Motor neuron (in vitro differentiated cells): ENCODE data around the gene ITGAV. TPM values are rescaled to one million over a fixed set of nuclear protein-coding genes. Genes with fewer than 3 reads are reported as not detected.

ENCODE experiments used
- ATAC-seq, 8 experiments: fragments of 200-7000 bp; cut with Tn5 transposase; replicated peaks in 6 of 8; 2 replicates each; pipeline ENCODE4 v1.8.0; 2021; ENCODE audit warnings: mild to moderate bottlenecking in 8 of 8, moderate library complexity in 8 of 8
- H3K27ac ChIP-seq, 2 donors: fragments of 250-450 bp; sonication (Bioruptor Pico); 2 replicates each; pipeline ENCODE4 v1.9.0; 2021; ENCODE audit warnings: antibody characterized with exemption in 2 of 2, mild to moderate bottlenecking in 2 of 2, moderate library complexity in 1 of 2
- H3K4me1 ChIP-seq, 2 donors: fragments of 250-450 bp; sonication (Bioruptor Pico); replicated peaks in 1 of 2; 2 replicates each; pipeline ENCODE4 v1.6.1; 2021; ENCODE audit warnings: antibody characterized with exemption in 2 of 2, mild to moderate bottlenecking in 2 of 2, moderate library complexity in 1 of 2
- H3K4me3 ChIP-seq, 5 donors: fragments of 250-450 bp; sonication (Bioruptor Pico); 2 replicates each; pipeline ENCODE4 v1.9.0; 2021; ENCODE audit warnings: antibody characterized with exemption in 5 of 5, mild to moderate bottlenecking in 5 of 5, moderate library complexity in 4 of 5
- WGBS, 10 experiments: fragments of 450-650 bp; shearing (Covaris generic); methylation state at CpG; one replicate each; pipeline ENCODE4 v1.0.0; 2022; 5-methylcytosine and 5-hydroxymethylcytosine counted together
- in situ Hi-C, 9 experiments: fragments of 400-800 bp; cut with MboI; loops; one replicate each; pipeline ENCODE4 v1.15.0; 2021; ENCODE audit warnings: low sequenced_read_pairs in 9 of 9, low pct_unique_long_range_greater_than_20kb in 2 of 9; ENCODE audit not compliant: unreplicated experiment in 9 of 9
- total RNA-seq, 8 experiments: library from RNA; unstranded; fragments of 300-600 nt; gene quantifications; 2 replicates each; pipeline versions ENCODE4 v1.2.3 to v1.2.4, GENCODE V29; 2022

ITGAV gene
- total RNA-seq, 8 experiments from 2014 or later: 8.3 to 181 (median 28.8) TPM

DNA sequence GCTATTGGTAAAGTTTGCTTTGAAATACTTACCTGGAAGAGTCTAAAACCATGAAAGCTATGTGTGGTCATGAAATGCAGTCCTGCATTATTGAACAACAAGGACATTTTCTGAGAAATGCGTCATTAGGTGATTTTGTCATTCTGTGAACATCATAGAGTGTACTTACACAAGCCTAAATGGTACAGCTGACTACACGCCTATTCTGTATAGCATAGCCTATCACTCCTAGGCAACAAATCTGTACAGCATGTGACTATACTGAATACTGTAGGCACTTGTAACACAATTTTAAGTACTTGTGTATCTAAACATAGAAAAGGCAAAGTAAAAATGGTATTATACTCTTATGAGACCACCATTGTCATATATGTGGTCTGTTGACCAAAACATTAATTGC, 112.2 kb downstream of the ITGAV start:
- peak in 3 of 8 experiments; percentile 36 to 74 (median 45) for ATAC-seq
- H3K4me1 ChIP-seq: peaks cover 0 to 8% of the 10 kb centered on the region in 2 donors
- no peak overlapping the region for H3K27ac ChIP-seq
- H3K4me3 ChIP-seq: no peak overlapping the region
- 57 to 100% (median 100%) methylated on average over 1 to 2 of the region's 2 CpGs; no CpG with 5 or more reads in 3 of the 10 experiments for WGBS, 10 experiments
- in situ Hi-C loops: no loop called here

DNA sequence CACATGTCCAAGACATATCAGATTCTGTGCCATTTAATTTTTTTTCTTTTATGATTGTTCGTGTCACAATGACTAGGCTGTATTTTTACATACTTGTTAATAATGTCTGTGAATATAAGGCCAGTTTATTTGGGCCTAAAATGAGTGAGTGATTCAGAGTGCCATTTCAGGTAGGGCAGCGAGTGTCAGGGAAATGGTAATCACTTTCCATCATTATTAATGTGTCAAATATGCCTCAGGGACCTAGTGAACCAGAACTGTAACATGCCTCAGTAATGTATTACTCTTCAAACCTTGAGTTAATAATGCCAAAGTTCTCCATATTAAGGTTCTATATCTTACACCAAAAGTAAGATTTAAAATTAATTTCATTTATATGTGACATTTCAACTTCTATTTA, 112.6 kb downstream of the ITGAV start:
- in situ Hi-C loops: no loop called here
- no peak for ATAC-seq
- H3K4me1 ChIP-seq: peaks cover 0 to 8% of the 10 kb centered on the region in 2 donors
- no peak overlapping the region for H3K4me3 ChIP-seq
- WGBS, 10 experiments: 10 to 100% (median 84%) methylated on average over 1 to 2 of the region's 2 CpGs; no CpG with 5 or more reads in 1 of the 10 experiments
- H3K27ac ChIP-seq: no peak overlapping the region

DNA sequence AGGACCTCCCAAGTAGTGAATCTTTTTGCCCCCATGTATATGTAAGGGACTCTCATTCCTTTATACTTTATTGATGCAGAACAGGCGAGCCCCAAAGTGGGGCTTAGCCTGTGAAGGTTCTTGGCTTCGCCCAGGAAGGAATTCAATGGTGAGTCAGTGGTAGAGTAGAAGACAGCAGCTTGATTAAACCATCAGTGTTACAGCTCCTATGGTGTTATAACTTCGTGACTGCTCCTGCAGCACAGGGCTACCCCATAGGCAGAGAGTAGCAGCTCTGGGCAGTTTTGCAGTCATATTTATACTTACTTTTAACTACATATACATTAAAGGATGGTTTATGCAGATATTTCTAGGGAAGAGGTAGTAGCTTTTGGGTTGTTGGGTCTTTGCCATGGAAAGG, 115.0 kb downstream of the ITGAV start:
- Histone ChIP-seq H3K4me3 (no peak overlapping the region), H3K4me1 (peaks cover 0 to 8% of the 10 kb centered on the region in 2 donors), H3K27ac (no peak overlapping the region)
- ATAC-seq: no peak
- 80 to 100% (median 100%) methylated on average over 1 to 3 of the region's 3 CpGs; no CpG with 5 or more reads in 5 of the 10 experiments for WGBS, 10 experiments
- in situ Hi-C loops: no loop called here

DNA sequence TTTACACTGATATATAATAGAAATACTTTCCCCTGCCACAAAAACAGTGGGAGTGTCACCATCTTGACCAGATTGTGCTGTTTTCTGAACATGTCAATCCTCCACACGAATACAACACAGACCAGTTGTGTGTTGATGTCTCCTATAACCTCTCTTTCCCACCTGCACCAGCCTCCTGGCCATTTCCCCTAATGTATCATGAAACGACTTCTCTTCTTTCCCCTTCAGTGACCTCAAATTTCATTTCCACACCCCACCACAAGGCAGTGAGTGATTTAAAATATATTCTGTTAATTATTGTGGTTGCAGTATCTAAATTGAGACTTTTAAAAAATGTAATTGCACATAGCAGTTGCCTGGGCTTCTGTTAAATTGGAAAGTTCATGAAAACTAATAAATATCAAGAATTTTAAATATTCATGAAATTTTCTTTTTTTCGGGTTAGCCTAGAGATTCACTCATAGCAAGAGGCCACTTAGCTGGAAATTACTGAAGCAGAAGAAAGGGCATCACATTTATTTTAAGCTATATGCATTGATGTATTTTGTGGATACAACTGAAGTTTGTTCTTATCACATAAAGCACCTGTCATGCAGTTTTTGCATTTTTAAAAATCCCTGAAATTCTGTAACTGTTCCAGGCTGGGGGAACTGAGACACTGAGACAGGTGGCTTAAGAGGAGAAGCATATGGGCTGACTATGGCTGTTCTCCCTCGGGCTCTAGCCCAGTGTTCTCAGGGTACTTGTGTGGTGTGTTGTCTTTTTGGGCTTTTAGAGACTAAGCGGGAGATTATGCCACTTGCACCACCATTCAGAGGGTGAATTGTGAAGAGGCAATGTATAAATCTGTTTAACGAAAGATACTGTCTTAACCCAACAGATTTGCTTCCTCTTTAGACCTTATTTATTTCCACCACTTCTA, 119.9 kb downstream of the ITGAV start:
- 51 to 100% (median 90%) methylated on average over 2 to 6 of the region's 6 CpGs for WGBS, 10 experiments

DNA sequence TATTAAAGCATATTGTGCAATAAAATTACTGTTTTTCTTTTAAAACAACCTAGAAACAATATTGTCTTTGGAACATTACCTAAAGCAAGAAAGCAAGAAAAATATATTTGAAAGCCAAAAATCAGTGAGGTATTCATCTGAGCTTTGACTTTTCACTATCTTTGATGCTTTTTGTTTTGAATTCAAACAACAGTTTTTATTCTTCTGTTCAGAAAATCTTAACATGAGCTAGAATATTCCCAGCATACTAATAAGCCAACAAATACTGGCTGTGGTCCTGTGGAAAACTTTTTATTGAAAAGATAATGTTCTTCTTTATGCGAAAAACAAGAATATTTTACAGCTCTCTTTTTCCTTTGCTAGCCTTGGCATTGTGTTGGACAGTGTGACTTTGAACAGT, 123.8 kb downstream of the ITGAV start:
- peak overlapping the region in 1 of 2 donors; percentile 26 for H3K27ac ChIP-seq
- 43 to 100% (median 78%) methylated on average over 1 of the region's 1 CpG; no CpG with 5 or more reads in 3 of the 10 experiments for WGBS, 10 experiments
- peaks cover 15 to 36% of the 10 kb centered on the region in 2 donors for H3K4me1 ChIP-seq
- ATAC-seq: no peak
- no peak overlapping the region for H3K4me3 ChIP-seq
- in situ Hi-C loops: no loop called here

More for the DNA sequence above, 119.9 kb downstream of the ITGAV start:
- H3K4me3 ChIP-seq: no peak overlapping the region
- no peak for ATAC-seq
- no peak overlapping the region for H3K27ac ChIP-seq
- in situ Hi-C loops: no loop called here
- H3K4me1 ChIP-seq: peaks cover 9 to 13% of the 10 kb centered on the region in 2 donors

DNA sequence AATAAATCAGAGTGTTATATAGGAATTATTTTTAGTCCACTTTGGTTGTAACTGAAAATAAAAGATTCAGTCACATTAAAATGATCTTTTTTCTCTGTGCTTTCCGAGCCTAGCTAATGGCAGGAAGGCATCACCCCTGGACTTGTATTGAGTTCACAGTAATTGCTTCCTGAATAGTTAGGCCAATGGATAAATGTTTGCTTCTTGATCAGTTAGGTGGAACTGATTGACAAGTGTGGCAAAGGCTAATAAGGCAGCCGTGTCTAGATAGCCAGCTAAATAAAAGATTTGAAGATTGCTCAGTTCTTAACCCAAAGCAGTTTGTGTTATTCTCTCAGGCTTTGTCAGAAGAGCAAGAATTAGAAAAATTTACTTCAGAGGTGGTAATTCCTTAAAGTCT, 124.8 kb downstream of the ITGAV start:
- Histone ChIP-seq H3K27ac (no peak overlapping the region), H3K4me1 (peaks cover 15 to 45% of the 10 kb centered on the region in 2 donors), H3K4me3 (no peak overlapping the region)
- in situ Hi-C loops: no loop called here
- no peak for ATAC-seq
- 0 to 70% (median 39%) methylated on average over 1 to 2 of the region's 2 CpGs for WGBS, 10 experiments

DNA sequence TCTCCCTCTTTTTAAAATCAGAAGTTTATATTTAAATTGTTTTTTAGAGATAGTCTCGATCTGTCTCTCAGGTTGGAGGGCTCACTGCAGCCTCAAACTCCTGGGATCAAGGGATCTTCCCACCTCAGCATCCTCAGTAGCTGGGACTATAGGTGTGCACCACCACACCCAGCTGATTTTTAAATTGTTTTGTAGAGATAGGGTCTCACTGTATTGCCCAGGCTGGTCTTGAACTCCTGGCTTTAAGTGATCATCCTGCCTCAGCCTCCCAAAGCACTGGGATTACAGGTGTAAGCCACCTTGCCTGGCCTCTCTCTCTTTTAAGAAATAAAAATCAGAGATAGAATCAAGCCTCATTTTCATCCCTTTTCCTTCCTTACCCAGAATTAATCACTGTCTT, 126.1 kb downstream of the ITGAV start:
- WGBS, 10 experiments: 25 to 100% (median 78%) methylated on average over 1 of the region's 1 CpG; no CpG with 5 or more reads in 3 of the 10 experiments
- Histone ChIP-seq H3K4me1 (peaks cover 15 to 48% of the 10 kb centered on the region in 2 donors), H3K27ac (no peak overlapping the region), H3K4me3 (no peak overlapping the region)
- in situ Hi-C loops: no loop called here
- no peak for ATAC-seq

DNA sequence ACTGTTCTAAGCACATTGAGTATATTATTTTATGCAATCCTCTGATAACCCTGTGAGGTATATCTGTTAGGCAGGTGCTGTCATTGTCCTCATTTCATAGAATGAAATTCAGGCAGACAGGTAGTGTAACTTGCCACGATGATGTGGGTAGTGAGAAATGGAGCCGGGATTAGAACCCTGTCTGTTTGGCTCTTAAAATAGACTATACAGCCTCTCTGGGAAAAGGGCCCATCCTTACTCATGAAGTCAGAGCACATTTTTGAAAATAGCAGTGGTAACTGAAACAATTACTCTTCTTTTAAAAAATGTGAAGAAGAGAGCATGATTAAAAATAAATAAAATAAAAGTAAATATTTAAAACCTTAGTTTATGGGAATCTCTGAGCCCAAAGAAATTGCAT, 127.0 kb downstream of the ITGAV start:
- Histone ChIP-seq H3K4me1 (peaks cover 15 to 48% of the 10 kb centered on the region in 2 donors), H3K4me3 (no peak overlapping the region), H3K27ac (no peak overlapping the region)
- 0 to 100% (median 92%) methylated on average over 1 to 2 of the region's 2 CpGs; no CpG with 5 or more reads in 2 of the 10 experiments for WGBS, 10 experiments
- no peak for ATAC-seq
- in situ Hi-C loops: no loop called here

DNA sequence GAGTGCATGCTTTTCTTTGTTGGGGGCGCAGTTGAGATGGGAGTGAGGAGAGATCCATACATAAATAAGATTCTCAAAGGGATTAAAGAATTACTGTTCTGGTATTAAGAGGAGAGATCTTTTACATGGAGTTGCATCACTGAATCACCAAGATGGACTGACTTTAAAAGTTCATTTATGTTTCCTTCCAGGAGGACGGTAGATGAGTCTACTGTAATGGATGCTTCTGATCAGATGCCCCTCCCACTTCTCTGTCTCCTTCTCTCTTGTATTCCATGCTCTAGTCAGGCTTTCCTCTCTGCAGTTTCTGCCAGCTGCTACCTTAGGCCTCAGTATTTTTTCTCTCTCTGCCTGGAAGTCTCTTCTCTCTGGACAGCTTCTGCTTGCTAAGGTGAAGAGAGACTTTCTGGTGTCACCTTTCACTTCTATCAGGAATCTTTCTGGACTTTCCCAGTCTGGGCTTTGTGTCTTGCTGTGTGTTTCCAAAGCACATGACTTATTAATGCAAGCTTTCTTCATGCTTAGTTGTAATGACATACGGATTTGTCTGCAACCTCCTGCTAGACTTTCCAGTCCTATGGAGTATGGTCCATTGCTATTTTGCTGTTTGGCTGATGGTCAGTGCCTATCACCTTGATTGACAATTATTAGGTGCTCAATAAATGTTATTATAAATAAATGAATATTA, 127.6 kb downstream of the ITGAV start:
- ATAC-seq: peak in 7 of 8 experiments; percentile 17 to 94 (median 89)
- peaks cover 15 to 48% of the 10 kb centered on the region in 2 donors for H3K4me1 ChIP-seq
- H3K4me3 ChIP-seq: no peak overlapping the region
- H3K27ac ChIP-seq: no peak overlapping the region
- 22 to 100% (median 57%) methylated on average over 1 to 3 of the region's 3 CpGs; no CpG with 5 or more reads in 1 of the 10 experiments for WGBS, 10 experiments
- in situ Hi-C loops: no loop called here

DNA sequence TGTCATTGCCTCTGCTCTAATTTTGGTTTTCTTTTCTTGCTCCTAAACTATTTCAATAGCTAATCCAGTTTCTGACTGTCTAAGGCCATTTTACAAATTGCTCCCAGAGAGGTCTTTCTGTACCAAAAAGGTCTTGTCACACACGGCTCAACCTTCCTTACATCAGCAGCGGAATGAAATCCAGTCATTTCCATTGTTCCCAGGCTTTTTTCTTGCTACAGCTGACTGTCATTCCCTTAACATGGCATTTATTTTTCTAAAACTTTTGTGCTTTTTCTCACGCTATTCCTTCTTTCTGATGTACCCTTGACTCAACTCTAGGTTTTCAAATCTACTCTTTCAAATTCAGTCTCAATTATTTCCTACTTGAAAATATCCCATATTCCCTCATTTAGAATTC, 128.3 kb downstream of the ITGAV start:
- Histone ChIP-seq H3K27ac (no peak overlapping the region), H3K4me3 (no peak overlapping the region), H3K4me1 (peaks cover 15 to 48% of the 10 kb centered on the region in 2 donors)
- 36 to 79% (median 71%) methylated on average over 2 to 3 of the region's 3 CpGs; no CpG with 5 or more reads in 1 of the 10 experiments for WGBS, 10 experiments
- no peak for ATAC-seq
- in situ Hi-C loops: no loop called here

DNA sequence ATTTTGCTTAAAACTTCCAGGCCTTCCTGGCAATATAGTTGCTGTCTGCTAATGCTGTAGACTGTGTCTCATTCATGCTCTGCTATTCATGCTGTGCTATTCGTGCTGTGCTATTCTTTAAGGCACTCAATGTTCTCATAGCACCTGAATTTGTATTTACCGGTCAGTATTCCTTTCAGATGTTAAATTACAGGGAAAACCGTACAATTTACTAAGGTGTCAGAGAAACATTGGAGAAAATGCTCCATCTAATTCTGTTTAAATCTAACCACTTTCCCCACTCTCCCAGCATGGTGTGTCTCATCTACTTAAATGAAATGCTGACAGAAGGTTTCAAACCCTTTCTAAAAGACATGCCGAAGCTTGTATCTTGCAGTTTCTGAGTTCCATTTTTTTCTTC, 129.0 kb downstream of the ITGAV start:
- no peak overlapping the region for H3K27ac ChIP-seq
- in situ Hi-C loops: no loop called here
- WGBS, 10 experiments: 6 to 78% (median 34%) methylated on average over 2 to 4 of the region's 4 CpGs

DNA sequence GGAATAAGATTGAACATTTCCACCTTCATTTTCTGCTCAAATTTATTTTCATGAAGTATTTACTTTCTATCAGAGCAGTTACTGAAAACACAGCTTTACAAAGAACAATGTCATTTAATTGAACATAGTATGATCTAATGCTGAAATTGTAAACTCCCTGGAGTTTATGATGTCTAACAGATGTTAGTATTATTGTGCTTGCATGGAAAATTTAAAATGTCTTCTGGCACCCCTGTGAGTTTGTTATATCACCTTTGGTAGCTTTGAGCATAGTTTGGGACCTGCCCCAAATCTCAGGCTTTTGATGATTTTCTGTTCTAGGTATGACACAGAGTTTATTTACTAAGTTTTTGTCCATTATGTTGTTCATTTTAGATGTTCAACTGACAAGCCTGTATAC, 132.1 kb downstream of the ITGAV start:
- Histone ChIP-seq H3K4me1 (peaks cover 6 to 31% of the 10 kb centered on the region in 2 donors), H3K27ac (no peak overlapping the region), H3K4me3 (no peak overlapping the region)

More for the DNA sequence above, 129.0 kb downstream of the ITGAV start:
- peak in 1 of 8 experiments; percentile 52 for ATAC-seq
- peaks cover 13 to 44% of the 10 kb centered on the region in 2 donors for H3K4me1 ChIP-seq
- H3K4me3 ChIP-seq: no peak overlapping the region

DNA sequence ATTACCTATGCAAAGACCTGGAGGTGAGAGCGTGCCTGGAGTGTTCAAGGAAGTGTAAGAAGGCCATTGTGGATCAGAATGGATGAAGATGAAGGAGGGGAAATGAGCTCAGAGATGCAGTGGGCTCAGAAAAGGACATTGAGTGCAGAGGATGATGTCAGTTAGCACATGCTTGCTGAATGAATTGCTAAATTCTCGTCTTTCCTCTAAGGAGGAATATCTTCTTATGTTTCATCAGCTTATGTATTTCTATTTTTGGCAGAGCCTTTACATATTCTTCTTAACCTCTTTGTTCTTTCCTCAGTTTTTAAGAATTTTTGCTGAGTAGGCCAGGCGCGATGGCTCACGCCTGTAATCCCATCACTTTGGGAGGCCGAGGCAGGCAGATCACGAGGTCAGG, 134.9 kb downstream of the ITGAV start:
- Histone ChIP-seq H3K4me1 (peaks cover 0 to 4% of the 10 kb centered on the region in 2 donors), H3K4me3 (no peak overlapping the region), H3K27ac (no peak overlapping the region)
- in situ Hi-C loops: no loop called here
- peak in 2 of 8 experiments; percentile 48 to 83 for ATAC-seq
- WGBS, 10 experiments: 51 to 100% (median 86%) methylated on average over 1 to 7 of the region's 7 CpGs; no CpG with 5 or more reads in 1 of the 10 experiments

More for the DNA sequence above, 132.1 kb downstream of the ITGAV start:
- ATAC-seq: no peak
- in situ Hi-C loops: no loop called here
